GM23248 (cell line): ENCODE results near the gene HEXIM1.
"Not testable (repeated sequence)": the region's sequence is repeated elsewhere in the genome, so short reads cannot be mapped to it uniquely, and the experiment has no call there.

Source experiments
- EZH2 ChIP-seq: fragments of 200-600 bp; sonication (generic); IDR thresholded peaks from 2 replicates; pipeline ENCODE4 v1.6.1; 2018; ENCODE audit warnings: antibody characterized with exemption, mild to moderate bottlenecking; ENCODE audit not compliant: insufficient read depth, poor library complexity, severe bottlenecking
- EZH2phosphoT487 ChIP-seq: fragments of 200-600 bp; sonication (generic); IDR thresholded peaks from 2 replicates; pipeline ENCODE4 v1.6.1; 2018; ENCODE audit warnings: antibody characterized with exemption, moderate library complexity, mild to moderate bottlenecking, low read depth; ENCODE audit not compliant: insufficient read depth

DNA sequence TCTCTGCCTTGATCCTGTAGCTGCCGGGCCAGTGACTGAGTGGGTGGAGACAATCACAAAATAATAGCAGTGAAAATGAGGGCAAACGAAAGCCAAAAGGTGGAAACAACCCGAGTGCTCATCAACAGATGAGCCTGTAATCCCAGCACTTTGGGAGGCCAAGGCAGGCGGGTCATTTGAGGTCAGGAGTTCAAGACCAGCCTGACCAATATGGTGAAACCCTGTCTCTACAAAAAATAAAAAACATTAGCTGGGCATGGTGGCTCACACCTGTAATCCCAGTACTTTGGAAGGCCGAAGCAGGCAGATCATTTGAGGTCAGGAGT lies 23.5 kb upstream of the HEXIM1 start:
- not testable (repeated sequence) for TF ChIP-seq EZH2, EZH2phosphoT487
